Loucy (cell line): Measurements from ENCODE around the gene LETM1.

ENCODE experiments used
- CTCF ChIP-seq: fragments of 200-600 bp; sonication (generic); conservative IDR thresholded peaks from 2 replicates; pipeline ENCODE4 v1.5.1; 2014; ENCODE audit warnings: mild to moderate bottlenecking, antibody characterized with exemption, low read length
- EZH2phosphoT487 ChIP-seq: fragments of 200-600 bp; IDR thresholded peaks from 2 replicates; pipeline ENCODE4 v1.6.1; 2018; ENCODE audit warnings: antibody characterized with exemption, mild to moderate bottlenecking, moderate library complexity, borderline replicate concordance

GRCh38 chr4:1767061-1767769, 88.7 kb downstream of the LETM1 start:
- no peak for TF ChIP-seq CTCF
- TF ChIP-seq EZH2phosphoT487: no peak
